Activated T-helper 17 cell treated with anti-CD3 and anti-CD28 coated beads, Interleukin-2, amount 50 U/mL, for 72 hours (primary cell): ENCODE results near the gene ARIH1. TPM values are rescaled to one million over a fixed set of nuclear protein-coding genes. Genes with fewer than 3 reads are reported as not detected.
A peak's percentile ranks its signal among the peaks of the same experiment; 100 is the strongest.
"Not testable (repeated sequence)": the region's sequence is repeated elsewhere in the genome, so short reads cannot be mapped to it uniquely, and the experiment has no call there.

ENCODE experiments used
- ATAC-seq: fragments of 150-1000 bp; cut with Tn5 transposase; replicated peaks from 2 replicates; pipeline ENCODE4 v1.10.0; 2021; ENCODE audit warnings: mild to moderate bottlenecking, moderate library complexity
- H3K27ac Mint-ChIP-seq: one replicate; pipeline ENCODE4 v1.8.0; 2022; ENCODE audit warnings: mixed read lengths
- H3K27me3 Mint-ChIP-seq: one replicate; pipeline ENCODE4 v1.8.0; 2022; ENCODE audit warnings: mixed read lengths
- H3K36me3 Mint-ChIP-seq: one replicate; pipeline ENCODE4 v1.8.0; 2022; ENCODE audit warnings: low read depth, mild to moderate bottlenecking, mixed read lengths
- H3K4me1 Mint-ChIP-seq: one replicate; pipeline ENCODE4 v1.8.0; 2022; ENCODE audit warnings: mixed read lengths
- H3K4me3 Mint-ChIP-seq: one replicate; pipeline ENCODE4 v1.8.0; 2022; ENCODE audit warnings: mild to moderate bottlenecking, mixed read lengths
- H3K9me3 Mint-ChIP-seq: one replicate; pipeline ENCODE4 v1.8.0; 2022; ENCODE audit warnings: mixed read lengths
- total RNA-seq, 2 donors: library from RNA; stranded (reverse); gene quantifications; one replicate each; pipeline ENCODE4 v1.2.3, GENCODE V29; 2022

ARIH1 gene
- total RNA-seq, 2 donors from 2014 or later = 140 TPM

GRCh38 chr15:72474912-72475628 lies 940 bp downstream of the ARIH1 start:
- H3K9me3 Mint-ChIP-seq = no peaks in the 10 kb centered on the region
- H3K4me1 Mint-ChIP-seq = peaks cover 27% of the 10 kb centered on the region

GRCh38 chr15:72475674-72476073 lies 1.5 kb downstream of the ARIH1 start:
- Mint-ChIP-seq H3K27ac (peak overlapping the region; percentile 99), H3K36me3 (peaks cover 65% of the 10 kb centered on the region), H3K4me1 (peaks cover 29% of the 10 kb centered on the region), H3K4me3 (peak overlapping the region; percentile 80), H3K9me3 (no peaks in the 10 kb centered on the region), H3K27me3 (no peaks in the 10 kb centered on the region)
- no peak for ATAC-seq

More at GRCh38 chr15:72474912-72475628, 940 bp downstream of the ARIH1 start:
- Mint-ChIP-seq H3K4me3 (peak overlapping the region; percentile 80), H3K27ac (peak overlapping the region; percentile 99), H3K36me3 (peaks cover 59% of the 10 kb centered on the region), H3K27me3 (no peaks in the 10 kb centered on the region)
- ATAC-seq = peak; percentile 59

GRCh38 chr15:72476330-72476729 lies 2.2 kb downstream of the ARIH1 start:
- Mint-ChIP-seq H3K4me1 (peaks cover 35% of the 10 kb centered on the region), H3K36me3 (peaks cover 71% of the 10 kb centered on the region), H3K4me3 (peak overlapping the region; percentile 80), H3K27ac (peak overlapping the region; percentile 99)
- not testable (repeated sequence) for ATAC-seq, H3K27me3 Mint-ChIP-seq, H3K9me3 Mint-ChIP-seq

DNA sequence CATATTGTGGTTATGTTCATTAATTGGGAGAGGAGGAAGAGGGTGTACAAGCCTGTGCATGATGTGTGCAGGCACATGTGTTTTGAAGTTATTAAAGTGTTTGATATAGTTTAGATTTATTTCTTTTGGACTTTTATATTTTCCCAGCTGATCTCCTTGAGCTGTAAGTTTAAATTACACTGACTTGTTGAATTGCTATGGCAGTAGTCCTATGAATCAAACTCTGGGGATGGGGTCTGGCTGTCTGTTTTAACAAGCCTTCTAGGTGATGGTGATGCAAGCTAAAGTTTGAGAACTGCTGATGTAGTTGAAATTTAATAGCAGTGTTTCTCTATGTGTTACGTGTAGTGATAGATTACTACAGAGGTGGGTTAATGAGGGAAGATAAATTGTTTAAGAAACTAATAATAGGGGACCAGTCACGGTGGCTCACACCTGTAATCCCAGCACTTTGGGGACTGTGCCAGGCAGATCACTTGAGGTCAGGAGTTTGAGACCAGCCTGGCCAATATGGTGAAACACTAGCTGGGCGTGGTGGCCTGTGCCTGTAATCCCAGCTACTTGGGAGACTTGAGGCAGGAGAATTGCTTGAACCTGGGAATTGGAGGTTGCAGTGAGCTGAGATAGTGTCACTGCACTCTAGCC lies 7.0 kb downstream of the ARIH1 start:
- Mint-ChIP-seq H3K27ac (peak overlapping the region; percentile 58), H3K36me3 (peaks cover 74% of the 10 kb centered on the region), H3K27me3 (no peaks in the 10 kb centered on the region), H3K9me3 (no peaks in the 10 kb centered on the region), H3K4me3 (peak overlapping the region; percentile 11), H3K4me1 (peaks cover 45% of the 10 kb centered on the region)
- ATAC-seq = no peak

- no peak for ATAC-seq
Measured at GRCh38 chr15:72482275-72482674, 8.1 kb downstream of the ARIH1 start.

GRCh38 chr15:72483279-72483678 lies 9.1 kb downstream of the ARIH1 start:
- no peak for ATAC-seq

More at GRCh38 chr15:72482275-72482674, 8.1 kb downstream of the ARIH1 start:
- H3K27me3 Mint-ChIP-seq = no peaks in the 10 kb centered on the region
- no peaks in the 10 kb centered on the region for H3K9me3 Mint-ChIP-seq
- H3K36me3 Mint-ChIP-seq = peaks cover 66% of the 10 kb centered on the region
- peak overlapping the region; percentile 25 for H3K27ac Mint-ChIP-seq
- peaks cover 36% of the 10 kb centered on the region for H3K4me1 Mint-ChIP-seq
- peak overlapping the region; percentile 12 for H3K4me3 Mint-ChIP-seq

DNA sequence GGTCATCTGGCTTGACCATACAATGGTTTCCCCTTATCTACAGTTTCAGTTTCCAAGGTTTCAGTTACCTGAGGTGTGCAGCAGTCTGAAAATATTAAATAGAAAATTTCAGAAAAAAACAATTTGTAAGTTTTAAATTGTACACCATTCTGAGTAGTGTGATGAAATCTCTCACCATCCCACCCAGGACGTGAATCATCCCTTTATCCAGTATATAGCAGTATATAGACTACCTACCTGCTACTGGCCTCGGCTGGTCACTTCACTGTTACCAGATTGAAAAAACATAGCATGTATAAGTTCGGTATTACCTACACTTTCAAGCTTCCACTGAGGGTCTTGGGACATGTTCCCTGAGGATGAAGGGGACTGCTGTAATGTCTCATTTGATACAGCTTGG lies 12.0 kb downstream of the ARIH1 start:
- Mint-ChIP-seq H3K27ac (no peak overlapping the region), H3K36me3 (peaks cover 53% of the 10 kb centered on the region), H3K4me3 (no peak overlapping the region), H3K27me3 (no peaks in the 10 kb centered on the region), H3K9me3 (no peaks in the 10 kb centered on the region), H3K4me1 (peaks cover 43% of the 10 kb centered on the region)
- no peak for ATAC-seq

More at GRCh38 chr15:72483279-72483678, 9.1 kb downstream of the ARIH1 start:
- H3K4me3 Mint-ChIP-seq = no peak overlapping the region
- H3K9me3 Mint-ChIP-seq = no peaks in the 10 kb centered on the region
- H3K27ac Mint-ChIP-seq = no peak overlapping the region
- no peaks in the 10 kb centered on the region for H3K27me3 Mint-ChIP-seq
- peaks cover 45% of the 10 kb centered on the region for H3K4me1 Mint-ChIP-seq
- H3K36me3 Mint-ChIP-seq = peaks cover 64% of the 10 kb centered on the region

GRCh38 chr15:72487070-72487797 lies 13.1 kb downstream of the ARIH1 start:
- no peak overlapping the region for H3K4me3 Mint-ChIP-seq
- no peaks in the 10 kb centered on the region for H3K9me3 Mint-ChIP-seq
- H3K27ac Mint-ChIP-seq = no peak overlapping the region
- peaks cover 47% of the 10 kb centered on the region for H3K4me1 Mint-ChIP-seq
- H3K27me3 Mint-ChIP-seq = no peaks in the 10 kb centered on the region
- ATAC-seq = no peak
- H3K36me3 Mint-ChIP-seq = peaks cover 47% of the 10 kb centered on the region

- H3K27ac Mint-ChIP-seq = no peak overlapping the region
- no peaks in the 10 kb centered on the region for H3K27me3 Mint-ChIP-seq
- H3K36me3 Mint-ChIP-seq = peaks cover 37% of the 10 kb centered on the region
- no peak for ATAC-seq
- H3K4me1 Mint-ChIP-seq = peaks cover 39% of the 10 kb centered on the region
- H3K4me3 Mint-ChIP-seq = no peak overlapping the region
- H3K9me3 Mint-ChIP-seq = no peaks in the 10 kb centered on the region
Measured at GRCh38 chr15:72488558-72488957, 14.4 kb downstream of the ARIH1 start.

DNA sequence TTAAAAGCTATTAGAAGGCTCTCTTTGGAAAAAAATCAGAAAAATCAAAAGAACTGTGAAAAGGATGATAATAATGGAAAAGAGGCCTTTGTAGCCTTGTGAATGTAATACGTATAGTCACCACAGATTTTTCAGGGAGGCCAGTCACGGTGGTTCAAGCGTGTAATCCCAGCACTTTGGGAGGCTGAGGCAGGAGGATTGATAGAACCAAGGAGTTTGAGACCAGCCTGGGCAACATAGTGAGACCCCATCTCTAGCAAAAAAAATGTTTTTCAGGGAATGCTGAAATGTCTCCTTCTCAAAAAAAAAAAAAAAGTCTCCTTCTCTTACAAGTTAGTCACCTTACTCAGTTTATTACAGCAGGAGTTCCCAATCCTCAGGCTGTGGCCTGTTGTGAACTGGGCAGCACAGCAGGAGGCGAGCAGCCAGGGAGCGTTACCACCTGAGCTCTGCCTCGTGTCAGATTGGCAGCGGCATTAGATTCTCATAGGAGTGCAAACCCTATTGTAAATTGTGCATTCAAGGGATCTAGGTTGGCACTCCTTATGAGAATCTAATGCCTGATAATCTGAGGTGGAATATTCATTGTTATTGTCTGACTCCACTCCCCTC lies 15.9 kb downstream of the ARIH1 start:
- no peaks in the 10 kb centered on the region for H3K9me3 Mint-ChIP-seq

DNA sequence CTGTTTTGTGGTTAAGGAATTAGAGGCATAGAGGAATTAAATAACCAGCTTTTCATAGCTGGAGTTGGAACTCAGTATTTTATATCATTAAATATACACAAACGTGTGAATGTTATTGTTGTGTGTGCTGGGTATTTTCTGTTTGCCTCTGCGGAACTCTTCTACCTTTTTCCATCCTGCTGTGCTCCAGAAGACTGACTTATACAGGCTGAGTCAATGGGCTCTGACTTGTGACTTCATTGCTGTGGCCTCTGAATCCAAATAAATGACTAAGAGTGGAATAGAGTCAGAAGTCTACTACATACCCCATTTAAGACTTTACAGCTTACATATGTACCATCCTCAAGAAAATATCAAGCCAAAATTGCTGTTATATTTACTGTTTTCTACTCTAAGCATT lies 17.6 kb downstream of the ARIH1 start:
- no peaks in the 10 kb centered on the region for H3K27me3 Mint-ChIP-seq
- no peaks in the 10 kb centered on the region for H3K9me3 Mint-ChIP-seq
- peak; percentile 94 for ATAC-seq
- H3K4me3 Mint-ChIP-seq = no peak overlapping the region
- peaks cover 29% of the 10 kb centered on the region for H3K36me3 Mint-ChIP-seq
- H3K4me1 Mint-ChIP-seq = peaks cover 54% of the 10 kb centered on the region
- H3K27ac Mint-ChIP-seq = no peak overlapping the region

More for the DNA sequence above, 15.9 kb downstream of the ARIH1 start:
- peaks cover 33% of the 10 kb centered on the region for H3K36me3 Mint-ChIP-seq
- no peaks in the 10 kb centered on the region for H3K27me3 Mint-ChIP-seq
- H3K4me3 Mint-ChIP-seq = no peak overlapping the region
- peaks cover 47% of the 10 kb centered on the region for H3K4me1 Mint-ChIP-seq
- no peak overlapping the region for H3K27ac Mint-ChIP-seq
- no peak for ATAC-seq

DNA sequence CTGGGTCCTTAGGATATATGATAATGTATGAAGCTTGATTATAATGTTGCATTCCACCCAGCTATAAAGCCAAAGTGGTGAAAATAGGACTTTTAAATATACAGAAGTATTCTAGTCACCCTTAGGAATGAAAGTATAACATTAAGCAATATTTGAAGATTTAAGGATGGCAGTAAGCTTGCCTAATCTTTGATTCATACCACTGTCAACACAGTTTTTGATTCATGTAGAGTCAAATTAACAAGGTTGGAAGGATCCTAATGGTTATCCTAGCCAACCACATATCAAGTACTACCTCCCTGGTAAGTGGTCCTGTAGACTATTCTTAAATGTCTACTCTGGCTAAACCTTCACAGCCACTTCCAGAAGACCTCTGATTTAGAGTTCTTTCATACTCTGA lies 18.6 kb downstream of the ARIH1 start:
- Mint-ChIP-seq H3K27me3 (no peaks in the 10 kb centered on the region), H3K4me1 (peaks cover 57% of the 10 kb centered on the region), H3K27ac (no peak overlapping the region), H3K9me3 (no peaks in the 10 kb centered on the region), H3K4me3 (no peak overlapping the region), H3K36me3 (peaks cover 28% of the 10 kb centered on the region)
- ATAC-seq = no peak

- ATAC-seq = no peak
- H3K27me3 Mint-ChIP-seq = no peaks in the 10 kb centered on the region
- H3K4me1 Mint-ChIP-seq = peaks cover 52% of the 10 kb centered on the region
- no peak overlapping the region for H3K27ac Mint-ChIP-seq
- no peaks in the 10 kb centered on the region for H3K9me3 Mint-ChIP-seq
- no peak overlapping the region for H3K4me3 Mint-ChIP-seq
- peaks cover 30% of the 10 kb centered on the region for H3K36me3 Mint-ChIP-seq
Measured at GRCh38 chr15:72493220-72493619, 19.1 kb downstream of the ARIH1 start.

GRCh38 chr15:72495007-72495406 lies 20.9 kb downstream of the ARIH1 start:
- no peaks in the 10 kb centered on the region for H3K9me3 Mint-ChIP-seq
- ATAC-seq = no peak
- H3K27me3 Mint-ChIP-seq = no peaks in the 10 kb centered on the region
- no peak overlapping the region for H3K4me3 Mint-ChIP-seq
- H3K4me1 Mint-ChIP-seq = peaks cover 48% of the 10 kb centered on the region
- no peak overlapping the region for H3K27ac Mint-ChIP-seq
- H3K36me3 Mint-ChIP-seq = peaks cover 30% of the 10 kb centered on the region
